ENCODE measurements around the gene PPP1R13B.

Gene PPP1R13B

DNA sequence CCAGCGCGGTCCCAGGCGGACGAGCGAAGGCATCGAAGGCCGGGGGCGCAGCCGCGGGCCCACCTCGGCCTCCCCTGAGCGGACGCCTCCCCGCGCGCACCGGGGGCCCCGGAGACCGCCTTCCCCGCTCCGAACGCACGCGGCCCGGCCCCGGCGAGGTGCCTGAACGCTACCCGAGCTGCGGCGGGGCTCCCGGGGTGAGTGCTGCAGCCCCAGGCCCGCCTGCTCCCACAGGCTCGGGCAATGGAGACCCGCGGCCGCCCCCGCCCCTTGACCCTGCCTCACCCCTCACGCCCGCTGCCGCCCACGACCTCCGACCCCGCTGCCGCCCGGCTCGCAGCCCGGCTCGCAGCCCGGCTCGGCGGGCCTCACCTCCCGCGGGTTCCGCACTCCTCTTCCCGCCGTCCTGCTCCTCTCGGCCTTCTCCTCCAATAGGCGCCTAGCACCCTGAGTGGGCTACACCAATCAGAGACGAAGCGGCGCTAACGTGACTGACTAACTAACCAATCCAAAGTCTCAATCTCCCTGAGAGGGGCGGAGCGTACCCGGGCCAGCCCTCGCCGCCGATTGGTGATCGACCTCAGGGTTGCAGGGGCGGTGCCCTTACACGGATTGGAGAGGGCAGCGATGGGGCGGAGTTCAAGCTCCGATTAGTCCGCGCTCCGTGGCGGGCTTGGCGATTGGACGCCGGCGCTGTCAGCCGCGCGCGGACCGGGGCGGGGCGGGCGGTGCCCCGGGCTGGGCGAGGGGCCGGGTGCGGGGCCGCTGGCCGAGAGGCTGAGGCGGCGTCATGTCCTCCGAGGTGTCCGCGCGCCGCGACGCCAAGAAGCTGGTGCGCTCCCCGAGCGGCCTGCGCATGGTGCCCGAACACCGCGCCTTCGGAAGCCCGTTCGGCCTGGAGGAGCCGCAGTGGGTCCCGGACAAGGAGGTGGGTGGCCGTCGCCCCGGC is 132.0 kb downstream of the PPP1R13B start, which contains the start of the genes XRCC3 and ZFYVE21 (continued):
- peak; percentile 99 for TF ChIP-seq SP3 (tag by site-specific recombination; IDR thresholded peaks at IDR 0.05)
- TF ChIP-seq, protein P1, sequence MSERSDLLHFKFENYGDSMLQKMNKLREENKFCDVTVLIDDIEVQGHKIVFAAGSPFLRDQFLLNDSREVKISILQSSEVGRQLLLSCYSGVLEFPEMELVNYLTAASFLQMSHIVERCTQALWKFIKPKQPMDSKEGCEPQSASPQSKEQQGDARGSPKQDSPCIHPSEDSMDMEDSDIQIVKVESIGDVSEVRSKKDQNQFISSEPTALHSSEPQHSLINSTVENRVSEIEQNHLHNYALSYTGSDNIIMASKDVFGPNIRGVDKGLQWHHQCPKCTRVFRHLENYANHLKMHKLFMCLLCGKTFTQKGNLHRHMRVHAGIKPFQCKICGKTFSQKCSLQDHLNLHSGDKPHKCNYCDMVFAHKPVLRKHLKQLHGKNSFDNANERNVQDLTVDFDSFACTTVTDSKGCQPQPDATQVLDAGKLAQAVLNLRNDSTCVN (tag by site-specific recombination; optimal IDR thresholded peaks at IDR 0.05): peak; percentile 62
- TF ChIP-seq, protein P2, sequence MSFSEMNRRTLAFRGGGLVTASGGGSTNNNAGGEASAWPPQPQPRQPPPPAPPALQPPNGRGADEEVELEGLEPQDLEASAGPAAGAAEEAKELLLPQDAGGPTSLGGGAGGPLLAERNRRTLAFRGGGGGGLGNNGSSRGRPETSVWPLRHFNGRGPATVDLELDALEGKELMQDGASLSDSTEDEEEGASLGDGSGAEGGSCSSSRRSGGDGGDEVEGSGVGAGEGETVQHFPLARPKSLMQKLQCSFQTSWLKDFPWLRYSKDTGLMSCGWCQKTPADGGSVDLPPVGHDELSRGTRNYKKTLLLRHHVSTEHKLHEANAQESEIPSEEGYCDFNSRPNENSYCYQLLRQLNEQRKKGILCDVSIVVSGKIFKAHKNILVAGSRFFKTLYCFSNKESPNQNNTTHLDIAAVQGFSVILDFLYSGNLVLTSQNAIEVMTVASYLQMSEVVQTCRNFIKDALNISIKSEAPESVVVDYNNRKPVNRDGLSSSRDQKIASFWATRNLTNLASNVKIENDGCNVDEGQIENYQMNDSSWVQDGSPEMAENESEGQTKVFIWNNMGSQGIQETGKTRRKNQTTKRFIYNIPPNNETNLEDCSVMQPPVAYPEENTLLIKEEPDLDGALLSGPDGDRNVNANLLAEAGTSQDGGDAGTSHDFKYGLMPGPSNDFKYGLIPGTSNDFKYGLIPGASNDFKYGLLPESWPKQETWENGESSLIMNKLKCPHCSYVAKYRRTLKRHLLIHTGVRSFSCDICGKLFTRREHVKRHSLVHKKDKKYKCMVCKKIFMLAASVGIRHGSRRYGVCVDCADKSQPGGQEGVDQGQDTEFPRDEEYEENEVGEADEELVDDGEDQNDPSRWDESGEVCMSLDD (tag by site-specific recombination; IDR thresholded peaks at IDR 0.05): no peak
- TF ChIP-seq GLIS1 (tag by site-specific recombination; IDR thresholded peaks at IDR 0.05): peak; percentile 78
- TF ChIP-seq ZBTB8A (tag by site-specific recombination; IDR thresholded peaks at IDR 0.05): peak; percentile 92
- TF ChIP-seq KLF16 (tag by site-specific recombination; IDR thresholded peaks at IDR 0.05): 0 out of 2 replicates have a peak, but pooled peaks have one; percentile 13
- TF ChIP-seq SP7 (tag by site-specific recombination; IDR thresholded peaks at IDR 0.05): no peak
- TF ChIP-seq ZNF596 (tag by site-specific recombination; IDR thresholded peaks at IDR 0.05): peak; percentile 62; the same call in 1 of the 2 replicates
- peak; percentile 39; the same call in 1 of the 2 replicates for TF ChIP-seq GLIS2 (tag by site-specific recombination; IDR thresholded peaks at IDR 0.05)
- TF ChIP-seq, protein P3, sequence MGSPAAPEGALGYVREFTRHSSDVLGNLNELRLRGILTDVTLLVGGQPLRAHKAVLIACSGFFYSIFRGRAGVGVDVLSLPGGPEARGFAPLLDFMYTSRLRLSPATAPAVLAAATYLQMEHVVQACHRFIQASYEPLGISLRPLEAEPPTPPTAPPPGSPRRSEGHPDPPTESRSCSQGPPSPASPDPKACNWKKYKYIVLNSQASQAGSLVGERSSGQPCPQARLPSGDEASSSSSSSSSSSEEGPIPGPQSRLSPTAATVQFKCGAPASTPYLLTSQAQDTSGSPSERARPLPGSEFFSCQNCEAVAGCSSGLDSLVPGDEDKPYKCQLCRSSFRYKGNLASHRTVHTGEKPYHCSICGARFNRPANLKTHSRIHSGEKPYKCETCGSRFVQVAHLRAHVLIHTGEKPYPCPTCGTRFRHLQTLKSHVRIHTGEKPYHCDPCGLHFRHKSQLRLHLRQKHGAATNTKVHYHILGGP (tag by site-specific recombination; IDR thresholded peaks at IDR 0.05): no peak
- TF ChIP-seq ZNF677 (tag by site-specific recombination; IDR thresholded peaks at IDR 0.05): 0 out of 2 replicates have a peak, but pooled peaks have one; percentile 37
- no peak for TF ChIP-seq REPIN1 (tag by site-specific recombination; IDR thresholded peaks at IDR 0.05; ENCODE audit: low read depth)
- peak; percentile 53; the same call in 1 of the 2 replicates for TF ChIP-seq IKZF3 (tag by site-specific recombination; IDR thresholded peaks at IDR 0.05)
- TF ChIP-seq ZBTB17 (tag by site-specific recombination; IDR thresholded peaks at IDR 0.05): peak; percentile 85
- TF ChIP-seq ZXDB (tag by site-specific recombination; IDR thresholded peaks at IDR 0.05): peak; percentile 26; the same call in 1 of the 2 replicates
- TF ChIP-seq KLF10 (tag by site-specific recombination; IDR thresholded peaks at IDR 0.05): peak; percentile 43; the same call in 1 of the 2 replicates
- TF ChIP-seq ZNF366 (tag by site-specific recombination; conservative IDR thresholded peaks at IDR 0.05): peak; percentile 84
- TF ChIP-seq, protein P4, sequence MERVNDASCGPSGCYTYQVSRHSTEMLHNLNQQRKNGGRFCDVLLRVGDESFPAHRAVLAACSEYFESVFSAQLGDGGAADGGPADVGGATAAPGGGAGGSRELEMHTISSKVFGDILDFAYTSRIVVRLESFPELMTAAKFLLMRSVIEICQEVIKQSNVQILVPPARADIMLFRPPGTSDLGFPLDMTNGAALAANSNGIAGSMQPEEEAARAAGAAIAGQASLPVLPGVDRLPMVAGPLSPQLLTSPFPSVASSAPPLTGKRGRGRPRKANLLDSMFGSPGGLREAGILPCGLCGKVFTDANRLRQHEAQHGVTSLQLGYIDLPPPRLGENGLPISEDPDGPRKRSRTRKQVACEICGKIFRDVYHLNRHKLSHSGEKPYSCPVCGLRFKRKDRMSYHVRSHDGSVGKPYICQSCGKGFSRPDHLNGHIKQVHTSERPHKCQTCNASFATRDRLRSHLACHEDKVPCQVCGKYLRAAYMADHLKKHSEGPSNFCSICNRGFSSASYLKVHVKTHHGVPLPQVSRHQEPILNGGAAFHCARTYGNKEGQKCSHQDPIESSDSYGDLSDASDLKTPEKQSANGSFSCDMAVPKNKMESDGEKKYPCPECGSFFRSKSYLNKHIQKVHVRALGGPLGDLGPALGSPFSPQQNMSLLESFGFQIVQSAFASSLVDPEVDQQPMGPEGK (tag by site-specific recombination; IDR thresholded peaks at IDR 0.05): peak; percentile 42
- TF ChIP-seq KLF8 (tag by site-specific recombination; IDR thresholded peaks at IDR 0.05): peak; percentile 82
- TF ChIP-seq ZSCAN30 (tag by site-specific recombination; IDR thresholded peaks at IDR 0.05): peak; percentile 96
- no peak for TF ChIP-seq SCRT2 (tag by site-specific recombination; IDR thresholded peaks at IDR 0.05)

Measured in HEK293 (cell line).